IPS DF 6.9 (cell line): ENCODE data around the gene MLX.

Experiments
- DNase-seq: peaks from one replicate; pipeline ENCODE4 v3.0.0-alpha.2; 2013; ENCODE audit warnings: low read depth, low spot score
- H3K27ac ChIP-seq: one replicate; pipeline ENCODE4 v1.5.1; 2013; ENCODE audit warnings: low read length, control low read depth
- H3K27me3 ChIP-seq: 2 replicates; pipeline ENCODE4 v1.6.1; 2013; ENCODE audit warnings: mild to moderate bottlenecking, low read length; ENCODE audit not compliant: control insufficient read depth, insufficient read depth
- H3K36me3 ChIP-seq: 2 replicates; pipeline ENCODE4 v1.6.1; 2013; ENCODE audit warnings: low read length; ENCODE audit not compliant: control insufficient read depth, insufficient read depth
- H3K4me1 ChIP-seq: 2 replicates; pipeline ENCODE4 v1.6.1; 2013; ENCODE audit warnings: low read length; ENCODE audit not compliant: control insufficient read depth, insufficient read depth
- H3K4me3 ChIP-seq: 2 replicates; pipeline ENCODE4 v1.5.1; 2013; ENCODE audit warnings: mild to moderate bottlenecking, low read length
- H3K9me3 ChIP-seq: 2 replicates; pipeline ENCODE4 v1.6.1; 2013; ENCODE audit warnings: low read length, inconsistent platforms; ENCODE audit not compliant: control insufficient read depth, insufficient read depth
- WGBS: extraction: QIAGEN DNeasy Blood & Tissue Kit; methylation state at CpG from one replicate; pipeline ENCODE4 v1.1.7; 2013; ENCODE audit warnings: mixed read lengths, missing lambda C conversion rate; ENCODE audit not compliant: insufficient read length, insufficient coverage; 5-methylcytosine and 5-hydroxymethylcytosine counted together

The MLX gene

DNA sequence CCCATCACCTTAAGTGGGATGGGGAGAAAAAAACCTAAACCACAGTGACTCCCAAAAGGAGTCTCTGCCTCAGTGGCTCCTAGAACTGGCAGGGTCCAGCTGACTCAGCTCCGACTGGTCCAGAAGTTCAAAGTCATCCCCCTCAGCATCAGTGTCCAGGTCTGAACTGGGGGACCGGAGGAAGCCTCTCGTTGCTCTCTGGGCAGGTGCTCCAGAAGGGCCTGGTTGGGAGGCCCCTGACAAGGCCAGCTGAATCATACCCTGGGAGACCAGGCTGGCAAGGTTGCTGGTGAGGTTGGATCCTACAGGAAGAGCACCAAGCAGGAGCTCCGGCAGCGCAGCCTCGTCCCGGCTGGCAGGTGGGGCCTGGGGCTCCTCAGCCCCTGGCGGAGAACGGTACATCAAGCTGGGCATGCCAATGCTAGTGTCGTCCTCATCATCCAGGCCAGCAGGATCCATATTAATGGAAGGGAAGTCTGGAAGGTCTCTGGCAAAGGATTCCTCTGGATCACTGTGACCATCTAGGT lies 14.9 kb downstream of the MLX start:
- no peak for DNase-seq
- no peak overlapping the region for H3K27ac ChIP-seq
- WGBS = no CpG with 5 or more reads among the region's 10 CpGs
- H3K36me3 ChIP-seq = peaks cover 18% of the 10 kb centered on the region; the same call in 1 of the 2 replicates
- no peaks in the 10 kb centered on the region for H3K9me3 ChIP-seq
- H3K27me3 ChIP-seq = no peaks in the 10 kb centered on the region
- no peak overlapping the region for H3K4me3 ChIP-seq
- no peaks in the 10 kb centered on the region for H3K4me1 ChIP-seq

DNA sequence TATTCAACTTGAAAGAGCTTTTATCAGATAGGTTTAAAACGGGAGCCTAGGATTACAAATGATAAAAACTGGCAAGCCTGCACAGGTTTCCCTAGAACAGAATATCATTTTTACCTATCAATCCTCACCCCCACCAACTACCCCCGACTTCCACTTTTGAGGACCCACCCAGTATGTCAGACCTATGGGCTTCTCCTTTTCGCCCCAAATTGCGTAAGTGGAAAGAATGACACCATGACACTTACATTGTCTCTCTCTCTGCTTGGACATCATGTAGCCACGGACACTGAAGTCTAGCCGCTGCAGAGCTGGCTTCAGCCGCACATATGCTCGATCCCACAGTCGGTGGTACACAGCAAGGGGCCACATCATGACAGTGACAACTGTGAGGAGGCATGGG lies 18.0 kb downstream of the MLX start:
- no peak for DNase-seq
- H3K27me3 ChIP-seq = no peaks in the 10 kb centered on the region
- H3K9me3 ChIP-seq = no peaks in the 10 kb centered on the region
- no peaks in the 10 kb centered on the region for H3K4me1 ChIP-seq
- no CpG with 5 or more reads among the region's 9 CpGs for whole genome bisulfite sequencing
- no peak overlapping the region for H3K4me3 ChIP-seq
- peaks cover 18% of the 10 kb centered on the region; the same call in 1 of the 2 replicates for H3K36me3 ChIP-seq
- H3K27ac ChIP-seq = no peak overlapping the region

DNA sequence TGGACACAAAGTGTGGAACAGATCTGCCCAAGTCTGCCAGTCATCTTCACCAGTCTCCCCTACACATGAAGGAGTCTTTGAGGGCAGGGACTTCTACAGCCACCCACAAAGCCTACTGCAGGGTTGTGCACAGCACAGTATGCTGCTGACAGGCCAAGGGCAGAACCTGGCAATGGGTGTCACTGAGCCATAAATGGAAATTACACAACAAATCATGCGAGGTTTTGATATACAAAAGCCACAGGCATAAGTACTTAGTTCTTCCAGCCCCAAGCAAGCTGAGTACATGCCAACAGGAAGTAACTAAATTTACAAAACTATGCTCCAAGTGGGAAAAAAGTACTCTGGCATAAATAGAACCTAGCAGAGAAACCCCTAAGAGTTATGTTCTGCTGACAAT lies 18.5 kb downstream of the MLX start:
- Histone ChIP-seq H3K36me3 (peaks cover 18% of the 10 kb centered on the region; the same call in 1 of the 2 replicates), H3K27ac (no peak overlapping the region), H3K4me3 (no peak overlapping the region), H3K27me3 (no peaks in the 10 kb centered on the region), H3K9me3 (no peaks in the 10 kb centered on the region), H3K4me1 (no peaks in the 10 kb centered on the region)
- no CpG with 5 or more reads among the region's 1 CpG for WGBS
- no peak for DNase-seq

DNA sequence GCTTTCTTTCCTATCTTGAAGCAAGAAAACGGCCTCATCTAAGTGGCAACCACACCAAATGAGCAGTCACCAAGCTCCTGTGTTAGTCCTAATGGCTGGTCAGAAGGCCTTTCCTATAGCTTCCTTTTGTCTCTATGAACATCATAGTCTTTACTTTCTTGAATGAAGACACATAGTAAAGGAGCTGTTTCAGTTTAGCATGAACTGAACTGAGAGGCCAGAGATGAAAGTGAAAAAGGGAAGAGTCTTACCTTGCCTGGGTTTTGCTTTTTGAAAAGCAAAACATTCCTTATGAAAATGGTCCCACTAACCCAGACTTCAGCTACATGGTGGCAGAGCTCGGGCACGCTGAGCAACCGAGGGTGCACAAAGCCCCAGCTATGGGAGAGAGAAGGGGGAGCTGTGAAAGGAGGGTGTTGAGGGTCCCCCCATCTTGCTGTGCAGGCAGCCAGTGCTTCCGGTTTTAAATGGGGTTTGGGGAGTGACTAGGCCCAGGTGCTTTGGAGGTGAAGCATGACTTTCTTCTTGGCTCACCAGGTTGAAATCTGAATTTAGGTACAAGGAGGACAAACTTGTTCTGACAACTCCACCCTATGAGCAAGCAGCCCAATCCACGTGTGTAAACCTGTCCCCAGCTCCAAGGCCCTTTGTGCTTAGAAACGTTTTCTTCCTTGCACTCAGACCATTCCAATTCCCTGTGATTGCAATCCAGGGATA lies 19.8 kb downstream of the MLX start:
- no peaks in the 10 kb centered on the region for H3K27me3 ChIP-seq
- no CpG with 5 or more reads among the region's 7 CpGs for WGBS
- no peak overlapping the region for H3K27ac ChIP-seq
- peaks cover 17% of the 10 kb centered on the region; the same call in 1 of the 2 replicates for H3K36me3 ChIP-seq
- no peak for DNase-seq
- no peaks in the 10 kb centered on the region for H3K4me1 ChIP-seq
- no peaks in the 10 kb centered on the region for H3K9me3 ChIP-seq
- no peak overlapping the region for H3K4me3 ChIP-seq

DNA sequence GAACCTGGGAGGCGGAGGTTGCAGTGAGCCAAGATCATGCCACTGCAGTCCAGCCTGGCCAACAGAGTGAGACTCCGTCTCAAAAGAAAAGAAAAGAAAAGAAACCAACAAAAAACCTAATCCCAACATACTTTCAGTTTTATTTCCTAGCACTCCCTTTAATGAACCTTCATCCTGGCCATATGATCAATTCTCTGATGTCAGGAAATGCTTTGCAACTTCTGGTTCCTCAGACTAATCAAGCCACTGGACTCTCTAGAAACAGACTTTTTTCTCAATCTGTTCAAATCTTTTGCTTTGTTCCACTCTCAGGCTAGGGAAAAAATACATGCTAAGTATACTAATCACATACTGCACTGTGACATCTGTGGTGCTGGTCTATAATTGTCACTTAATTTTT lies 24.0 kb downstream of the MLX start:
- no peaks in the 10 kb centered on the region; the same call in 1 of the 2 replicates for H3K27me3 ChIP-seq
- no peaks in the 10 kb centered on the region for H3K9me3 ChIP-seq
- DNase-seq = no peak
- H3K27ac ChIP-seq = no peak overlapping the region
- no peak overlapping the region for H3K4me3 ChIP-seq
- no peaks in the 10 kb centered on the region for H3K4me1 ChIP-seq
- no peaks in the 10 kb centered on the region; the same call in 1 of the 2 replicates for H3K36me3 ChIP-seq
- no CpG with 5 or more reads among the region's 2 CpGs for WGBS

DNA sequence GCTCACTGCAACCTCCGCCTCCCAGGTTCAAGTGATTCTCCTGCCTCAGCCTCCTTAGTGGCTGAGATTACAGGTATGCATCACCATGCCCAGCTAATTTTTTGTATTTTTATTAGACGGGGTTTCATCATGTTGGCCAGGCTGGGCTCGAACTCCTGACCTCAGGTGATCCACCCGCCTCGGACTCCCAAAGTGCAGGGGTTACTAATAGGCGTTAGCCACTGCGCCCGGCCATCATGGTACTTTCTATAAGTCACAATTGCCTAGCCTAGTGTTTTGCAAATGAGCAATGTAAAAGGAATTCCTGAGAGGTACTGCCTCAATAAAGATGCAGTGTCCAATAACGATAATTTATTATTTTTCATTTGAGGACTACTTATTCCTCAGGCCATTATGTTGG lies 24.5 kb downstream of the MLX start:
- WGBS = no CpG with 5 or more reads among the region's 9 CpGs
- Histone ChIP-seq H3K4me1 (no peaks in the 10 kb centered on the region), H3K27me3 (no peaks in the 10 kb centered on the region; the same call in 1 of the 2 replicates), H3K4me3 (no peak overlapping the region), H3K9me3 (no peaks in the 10 kb centered on the region), H3K36me3 (no peaks in the 10 kb centered on the region; the same call in 1 of the 2 replicates), H3K27ac (no peak overlapping the region)
- no peak for DNase-seq

DNA sequence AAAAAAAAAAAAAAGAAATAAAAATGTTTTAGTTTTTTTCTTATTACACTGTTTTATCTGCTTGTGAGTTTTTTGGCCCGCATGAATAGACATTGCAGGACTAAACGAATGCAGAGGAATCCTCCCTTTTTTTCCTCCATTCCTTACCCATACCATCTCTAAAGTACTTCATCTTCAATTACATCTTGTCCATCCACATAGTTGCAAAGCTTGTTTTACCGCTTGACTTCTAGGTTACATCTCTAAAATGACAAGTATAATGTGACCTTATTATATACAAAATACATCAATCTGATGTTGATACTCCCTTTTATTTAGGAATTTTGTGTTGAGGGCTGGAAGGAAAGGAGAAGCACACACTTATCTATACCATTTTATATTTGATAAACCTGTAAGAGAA lies 29.5 kb downstream of the MLX start:
- no peaks in the 10 kb centered on the region for H3K4me1 ChIP-seq
- no peaks in the 10 kb centered on the region for H3K9me3 ChIP-seq
- H3K27ac ChIP-seq = no peak overlapping the region
- H3K36me3 ChIP-seq = no peaks in the 10 kb centered on the region; the same call in 1 of the 2 replicates
- H3K27me3 ChIP-seq = no peaks in the 10 kb centered on the region; the same call in 1 of the 2 replicates
- DNase-seq = no peak
- no CpG with 5 or more reads among the region's 3 CpGs for WGBS
- H3K4me3 ChIP-seq = no peak overlapping the region

DNA sequence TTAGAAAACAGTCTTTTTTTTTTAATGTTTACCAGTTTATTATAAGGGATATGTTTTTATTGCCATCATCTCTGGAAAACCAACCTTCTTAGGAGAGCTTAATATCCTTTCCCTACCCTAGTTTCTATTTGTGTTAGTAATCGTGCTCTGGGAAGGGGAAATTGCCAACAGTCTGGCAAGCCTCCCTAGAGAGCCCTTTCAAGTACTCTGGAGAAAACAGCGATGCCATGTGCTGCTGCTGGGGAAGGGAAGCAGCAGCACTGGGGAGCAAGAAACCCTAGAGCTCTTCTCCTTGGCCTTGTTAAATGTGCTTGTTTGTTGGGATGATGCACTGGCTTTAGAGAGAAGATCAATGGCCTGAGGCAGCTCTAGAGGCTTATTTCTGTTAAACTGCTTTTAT lies 32.0 kb downstream of the MLX start:
- DNase-seq = no peak
- Histone ChIP-seq H3K4me3 (no peak overlapping the region), H3K36me3 (no peaks in the 10 kb centered on the region), H3K27me3 (no peaks in the 10 kb centered on the region; the same call in 1 of the 2 replicates), H3K9me3 (no peaks in the 10 kb centered on the region), H3K4me1 (no peaks in the 10 kb centered on the region), H3K27ac (no peak overlapping the region)
- no CpG with 5 or more reads among the region's 2 CpGs for WGBS

DNA sequence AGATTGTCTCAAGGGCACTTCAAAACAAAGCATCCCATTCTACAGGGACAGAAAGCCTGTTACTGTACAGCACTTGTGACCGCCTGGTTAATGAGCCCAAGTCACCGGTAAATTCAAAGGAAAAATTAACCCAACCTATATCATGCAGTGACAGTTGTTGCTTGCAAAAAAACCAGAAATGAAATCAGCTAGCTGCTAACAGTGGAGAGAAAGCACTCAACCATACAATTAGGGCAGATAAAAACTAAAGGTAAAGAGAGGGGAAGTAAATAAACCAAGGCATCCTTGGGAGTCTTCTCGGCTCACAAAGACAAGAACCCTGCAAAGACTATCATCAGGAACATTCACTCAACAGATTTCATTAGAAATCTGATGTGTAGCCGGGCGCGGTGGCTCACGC lies 36.4 kb downstream of the MLX start:
- no peaks in the 10 kb centered on the region for H3K27me3 ChIP-seq
- H3K36me3 ChIP-seq = no peaks in the 10 kb centered on the region
- H3K27ac ChIP-seq = no peak overlapping the region
- peaks cover 1% of the 10 kb centered on the region; the same call in 1 of the 2 replicates for H3K4me1 ChIP-seq
- no peak overlapping the region for H3K4me3 ChIP-seq
- H3K9me3 ChIP-seq = no peaks in the 10 kb centered on the region
- no CpG with 5 or more reads among the region's 7 CpGs for WGBS
- no peak for DNase-seq

DNA sequence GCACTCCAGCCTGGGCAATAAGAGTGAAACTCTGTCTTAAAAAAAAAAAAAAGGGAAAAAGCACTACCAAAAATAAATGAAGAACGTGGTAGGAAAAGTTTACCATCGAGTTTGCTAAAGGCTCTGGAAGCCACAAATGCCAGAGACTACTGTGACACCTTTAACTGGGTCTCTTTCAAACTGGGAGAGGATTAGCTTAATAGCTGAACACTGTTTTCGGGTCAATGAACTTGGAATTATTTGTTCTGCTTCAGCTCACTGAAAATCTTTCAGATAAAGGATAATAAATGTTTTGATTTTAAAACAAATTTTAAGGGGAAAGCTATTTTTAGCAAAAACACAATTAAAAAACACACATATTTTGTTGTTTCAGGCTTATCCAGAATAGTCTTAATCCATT lies 40.9 kb downstream of the MLX start:
- H3K4me3 ChIP-seq = no peak overlapping the region
- no CpG with 5 or more reads among the region's 3 CpGs for WGBS
- H3K27ac ChIP-seq = no peak overlapping the region

More for the DNA sequence above, 40.9 kb downstream of the MLX start:
- no peak for DNase-seq
- Histone ChIP-seq H3K9me3 (peaks cover under 1% of the 10 kb centered on the region; the same call in 1 of the 2 replicates), H3K36me3 (peaks cover 8% of the 10 kb centered on the region), H3K27me3 (no peaks in the 10 kb centered on the region; the same call in 1 of the 2 replicates), H3K4me1 (peaks cover 1% of the 10 kb centered on the region; the same call in 1 of the 2 replicates)
